Stimulated activated CD8-positive, alpha-beta memory T cell treated with anti-CD3 and anti-CD28 coated beads, Interleukin-7, amount 100 ng/mL, for 1 hour (primary cell): ENCODE measurements around the gene PDE3A.
"Not testable (repeated sequence)": the region's sequence is repeated elsewhere in the genome, so short reads cannot be mapped to it uniquely, and the experiment has no call there.

Source experiments
- DNase-seq, 2 donors: peaks; one replicate each; pipeline ENCODE4 v3.0.0-alpha.2; 2020; ENCODE audit warnings: low read depth in 2 of 2

The PDE3A gene

DNA sequence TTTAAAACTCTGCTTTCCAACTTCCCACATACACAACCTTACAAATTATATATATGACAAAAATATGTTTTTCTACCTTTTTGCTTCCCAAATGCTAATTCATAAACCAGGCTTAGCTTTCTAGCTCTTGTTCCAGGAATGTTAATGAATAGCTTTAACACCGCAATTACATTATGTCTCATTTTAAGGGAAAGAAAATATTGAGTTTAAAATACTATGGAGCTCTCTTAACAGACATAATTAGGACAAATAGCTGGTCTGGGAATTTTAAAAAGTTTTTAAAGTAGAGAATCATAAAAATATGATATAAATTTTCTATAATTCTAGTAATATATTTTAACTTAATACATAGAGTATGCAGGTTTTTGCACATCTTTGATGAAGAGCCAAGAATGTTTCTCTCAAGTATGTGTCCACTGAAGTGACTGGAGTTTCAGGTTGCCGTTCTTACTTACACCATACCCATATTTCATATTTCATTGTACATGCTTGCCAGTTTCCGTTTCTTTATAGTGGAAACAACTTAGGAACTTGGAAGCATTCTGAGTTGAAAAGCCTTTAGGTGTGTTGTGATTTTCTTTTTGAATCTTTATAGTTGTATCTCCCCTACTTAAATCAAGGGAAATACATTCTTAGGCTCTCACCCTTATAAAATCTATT lies 236.2 kb downstream of the PDE3A start:
- no peak for DNase-seq

DNA sequence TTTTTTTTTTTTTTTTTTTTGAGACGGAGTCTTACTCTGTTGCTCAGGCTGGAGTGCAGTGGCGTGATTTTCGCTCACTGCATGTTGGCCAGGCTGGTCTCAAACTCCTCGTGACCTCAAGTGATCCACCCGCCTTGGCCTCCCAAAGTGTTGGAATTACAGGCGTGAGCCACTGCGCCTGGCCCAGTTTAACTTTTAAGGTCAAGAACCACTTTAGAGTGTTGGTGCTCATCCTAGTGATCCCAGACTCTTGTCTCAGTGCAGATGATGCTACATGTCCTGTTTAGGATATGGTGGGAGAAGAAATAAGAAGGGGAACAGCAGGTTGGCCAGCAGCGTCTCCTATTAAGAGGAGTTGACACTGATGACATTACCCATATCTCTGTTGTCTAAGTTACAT lies 246.7 kb downstream of the PDE3A start:
- not testable (repeated sequence) for DNase-seq

DNA sequence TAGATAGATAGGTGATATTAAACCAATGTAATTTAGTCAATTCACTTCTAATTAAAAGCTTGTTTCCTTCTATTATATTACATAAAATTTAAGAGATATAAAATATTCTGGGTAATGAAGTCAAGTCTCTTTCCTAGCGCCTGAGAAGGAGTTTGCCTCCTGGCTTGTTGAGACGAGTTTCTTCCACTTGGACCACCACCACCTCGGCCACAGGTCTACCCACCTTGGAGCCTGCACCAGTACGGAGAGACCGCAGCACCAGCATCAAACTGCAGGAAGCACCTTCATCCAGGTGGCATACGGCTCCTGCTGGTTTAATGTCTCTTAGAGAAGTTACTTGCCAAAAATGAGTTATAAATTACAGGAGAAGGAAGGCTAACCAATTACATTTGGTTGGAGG lies 247.8 kb downstream of the PDE3A start:
- no peak for DNase-seq

DNA sequence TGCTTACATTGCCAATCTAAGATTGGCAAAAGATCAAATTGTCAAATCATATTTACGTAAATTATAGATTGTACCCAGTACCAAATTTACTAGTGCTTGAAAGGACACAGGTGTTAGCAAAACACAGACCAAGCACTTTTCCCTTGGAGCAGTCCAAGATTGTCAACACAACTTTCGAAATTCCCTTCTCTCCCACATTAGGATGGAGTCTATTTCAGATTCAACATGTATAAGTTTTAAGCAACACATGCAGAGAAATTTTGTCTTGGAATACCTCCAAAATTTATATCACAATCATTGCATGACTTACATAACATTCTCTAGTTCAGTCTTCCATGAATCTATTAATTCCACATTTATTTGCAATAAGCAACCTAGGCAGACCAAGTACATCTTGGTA lies 251.9 kb downstream of the PDE3A start:
- no peak for DNase-seq

DNA sequence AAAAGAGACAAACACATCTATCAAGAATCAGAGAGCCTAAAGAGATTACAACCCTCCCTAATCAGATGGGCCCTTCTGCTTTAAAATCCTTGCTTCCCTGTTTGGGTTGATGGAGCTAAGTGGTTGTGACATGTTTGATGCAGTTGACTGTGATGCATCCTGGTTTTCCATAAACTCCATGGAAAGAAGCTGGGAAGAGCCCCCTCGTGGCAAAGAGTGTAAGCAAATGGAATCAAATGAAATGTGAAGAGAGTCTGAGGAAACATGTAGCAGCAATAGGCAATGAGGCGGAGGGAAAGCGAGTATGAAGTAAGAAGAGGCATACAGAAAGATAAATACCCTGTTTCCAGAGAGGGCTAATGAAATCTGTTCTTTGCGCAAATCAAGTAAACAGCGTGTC lies 256.4 kb downstream of the PDE3A start:
- DNase-seq = no peak

DNA sequence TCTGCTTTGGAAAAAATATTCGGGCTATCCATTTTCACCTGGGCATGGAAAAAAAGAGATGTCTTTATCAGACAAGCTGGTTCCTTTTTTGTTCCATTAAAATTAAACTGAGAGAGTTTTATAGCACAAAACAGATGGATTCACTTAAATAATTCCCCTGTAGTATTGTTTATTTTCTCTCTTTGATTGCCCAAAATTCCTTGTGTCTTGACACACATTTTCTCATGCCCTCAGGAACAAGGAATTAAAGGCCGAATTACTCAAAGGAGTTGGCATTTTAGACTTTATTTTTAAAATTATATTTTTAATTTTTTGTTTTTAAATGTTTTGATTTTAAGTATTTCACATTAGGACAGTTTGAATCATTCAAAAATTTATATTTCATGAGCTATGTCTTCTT lies 257.2 kb downstream of the PDE3A start:
- no peak for DNase-seq

DNA sequence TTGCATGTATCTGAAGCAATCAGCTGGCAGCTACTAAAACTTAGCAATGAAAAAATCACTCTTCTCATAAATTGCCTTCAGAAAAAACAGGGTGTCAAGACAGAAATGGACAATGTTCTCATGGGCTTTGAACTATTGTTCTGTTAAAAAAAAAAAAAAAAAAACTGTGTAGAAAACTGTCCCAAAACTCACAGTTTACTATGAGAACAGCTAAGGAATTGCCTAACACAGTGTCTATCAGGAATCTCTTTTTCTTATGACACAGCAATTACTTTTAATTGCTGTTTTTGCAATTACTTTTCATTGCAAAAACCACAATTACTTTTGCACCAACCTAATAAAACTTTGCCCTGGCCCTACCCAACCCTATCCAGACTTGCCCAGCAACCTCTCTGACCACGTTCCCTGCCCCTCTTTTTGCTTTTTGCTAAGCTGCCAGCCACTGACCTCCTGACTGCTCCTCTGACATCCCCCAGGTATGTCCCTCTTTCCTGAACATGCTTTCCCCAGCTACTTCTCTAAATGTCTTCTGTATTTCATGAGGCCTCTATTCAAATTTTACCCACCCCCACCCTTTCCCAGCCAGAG lies 258.8 kb downstream of the PDE3A start:
- DNase-seq = no peak

DNA sequence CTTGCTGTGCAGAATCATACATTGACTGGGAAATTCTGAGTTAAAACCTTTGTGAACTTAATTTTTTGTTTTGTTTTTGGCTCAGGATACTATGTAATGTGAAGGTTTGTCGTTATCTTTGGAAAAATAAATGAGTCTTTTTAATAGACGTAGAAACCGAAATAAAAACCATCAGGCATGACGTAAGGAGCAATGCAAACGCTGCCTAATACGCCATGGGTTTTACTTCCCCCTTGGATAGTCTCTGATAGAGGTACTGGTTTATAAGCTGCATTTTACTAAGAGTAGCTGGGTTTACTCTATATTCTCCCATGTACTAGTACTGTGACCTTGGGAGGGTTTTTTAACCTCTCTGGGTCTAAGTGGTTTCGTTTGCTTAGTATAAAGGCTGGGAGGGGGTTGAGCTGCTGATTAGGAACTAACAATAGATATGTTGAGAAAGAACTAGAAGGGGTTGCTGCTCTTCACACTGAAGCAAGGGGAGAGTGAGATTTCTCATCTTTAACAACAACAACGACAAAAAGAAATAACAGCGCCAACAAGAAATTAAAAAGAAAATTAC lies 260.0 kb downstream of the PDE3A start:
- no peak for DNase-seq

DNA sequence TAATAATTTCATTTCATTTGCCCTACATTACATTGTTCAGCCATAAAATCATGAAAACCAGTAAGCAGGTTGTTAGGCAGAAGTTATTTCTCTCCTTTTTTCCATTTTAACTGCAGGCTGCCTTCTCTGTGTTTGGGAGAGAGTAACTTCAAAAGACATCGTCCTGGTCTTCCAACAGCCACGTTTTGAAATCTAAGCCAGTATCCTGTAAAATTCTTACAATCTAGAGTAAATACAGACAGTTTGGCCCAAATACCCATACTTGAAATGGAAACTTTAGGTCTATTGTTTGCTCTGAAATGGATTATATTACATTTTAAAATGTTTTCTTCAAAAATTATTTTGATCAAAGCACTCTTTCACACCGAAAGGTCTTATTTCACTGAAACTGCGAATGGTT lies 260.7 kb downstream of the PDE3A start:
- DNase-seq = no peak

DNA sequence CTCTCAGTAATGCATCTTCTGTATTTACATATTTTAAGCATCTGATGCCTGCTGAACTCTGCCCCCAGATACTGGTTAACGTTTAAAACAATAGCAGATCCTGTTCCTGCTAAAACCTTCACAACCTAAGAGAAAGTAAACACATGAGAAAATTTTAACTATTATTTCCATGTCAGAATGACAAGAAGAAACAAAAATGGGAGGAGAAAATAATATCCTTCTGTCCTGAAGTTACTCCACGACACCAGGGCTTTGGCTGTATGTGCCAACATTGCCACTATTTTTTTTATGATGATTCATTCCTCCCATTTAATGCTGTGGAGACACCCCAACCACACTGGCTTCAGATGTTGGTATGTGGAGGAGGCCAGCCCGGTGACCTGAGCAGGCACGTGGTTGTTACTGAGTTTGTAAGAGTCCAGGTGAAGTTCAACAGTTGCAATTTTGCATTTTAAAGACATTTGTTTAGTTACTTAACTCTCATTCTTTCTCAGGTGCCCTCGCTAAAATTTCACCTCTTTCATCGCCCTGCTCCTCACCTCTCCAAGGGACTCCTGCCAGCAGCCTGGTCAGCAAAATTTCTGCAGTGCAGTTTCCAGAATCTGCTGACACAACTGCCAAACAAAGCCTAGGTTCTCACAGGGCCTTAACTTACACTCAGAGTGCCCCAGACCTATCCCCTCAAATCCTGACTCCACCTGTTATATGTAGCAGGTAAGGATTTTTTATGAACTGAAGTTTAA lies 261.2 kb downstream of the PDE3A start:
- no peak for DNase-seq

DNA sequence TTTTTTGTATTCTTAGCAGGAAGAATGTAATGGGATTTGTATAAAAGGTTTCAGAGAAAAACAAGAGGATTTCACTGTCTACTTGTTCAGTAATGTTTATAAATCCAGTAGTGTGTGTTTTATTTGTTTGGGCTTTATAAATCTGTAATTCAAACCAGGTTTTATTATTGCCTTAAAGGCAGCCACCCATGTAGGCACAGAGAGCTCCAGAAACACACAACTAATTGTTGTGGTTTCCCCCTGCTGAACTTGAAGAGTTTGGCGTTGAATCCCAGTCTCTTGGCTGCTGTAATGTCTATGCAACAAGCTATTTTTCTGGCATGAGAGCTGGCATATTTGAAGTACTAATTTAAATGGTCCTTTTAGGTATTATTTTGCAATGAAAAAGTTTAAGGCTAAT lies 263.4 kb downstream of the PDE3A start:
- DNase-seq = no peak

DNA sequence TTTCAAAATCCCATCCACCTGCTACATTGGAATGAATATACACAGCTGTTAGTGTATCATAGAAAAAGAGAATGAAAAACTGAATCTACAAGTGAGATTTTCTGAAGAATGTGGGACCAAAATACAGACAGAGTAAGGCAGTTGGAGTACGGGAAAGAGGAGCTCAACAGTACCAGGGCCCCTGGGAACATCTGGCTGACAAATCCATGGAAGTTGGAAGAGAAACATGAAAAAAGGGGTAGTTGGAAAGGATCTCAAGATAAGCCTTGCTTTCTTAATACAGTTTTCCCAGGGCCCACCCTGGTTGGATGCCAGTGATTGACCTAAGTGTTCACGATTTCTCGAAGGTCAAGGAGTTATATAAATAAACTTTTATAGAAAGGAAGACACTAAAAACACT lies 272.8 kb downstream of the PDE3A start:
- no peak for DNase-seq

DNA sequence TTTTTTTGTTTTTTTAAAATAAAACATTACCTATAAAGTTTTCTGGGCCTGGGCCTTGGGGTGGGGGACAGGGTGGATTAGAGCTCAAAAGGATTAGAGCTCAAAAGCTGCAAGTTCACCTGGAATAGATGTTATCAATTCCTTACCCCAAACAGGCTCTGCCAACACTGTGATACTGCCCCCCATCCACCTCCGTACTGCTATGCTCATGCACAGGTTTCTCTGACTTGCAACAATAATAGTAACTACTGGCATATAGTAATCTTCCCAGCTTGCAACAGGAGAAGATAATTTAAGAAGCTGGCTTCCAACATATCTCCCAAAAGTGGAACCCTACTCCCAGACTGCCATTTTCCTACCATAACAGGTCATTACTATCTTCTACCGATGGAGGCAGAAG lies 275.5 kb downstream of the PDE3A start:
- DNase-seq = no peak

DNA sequence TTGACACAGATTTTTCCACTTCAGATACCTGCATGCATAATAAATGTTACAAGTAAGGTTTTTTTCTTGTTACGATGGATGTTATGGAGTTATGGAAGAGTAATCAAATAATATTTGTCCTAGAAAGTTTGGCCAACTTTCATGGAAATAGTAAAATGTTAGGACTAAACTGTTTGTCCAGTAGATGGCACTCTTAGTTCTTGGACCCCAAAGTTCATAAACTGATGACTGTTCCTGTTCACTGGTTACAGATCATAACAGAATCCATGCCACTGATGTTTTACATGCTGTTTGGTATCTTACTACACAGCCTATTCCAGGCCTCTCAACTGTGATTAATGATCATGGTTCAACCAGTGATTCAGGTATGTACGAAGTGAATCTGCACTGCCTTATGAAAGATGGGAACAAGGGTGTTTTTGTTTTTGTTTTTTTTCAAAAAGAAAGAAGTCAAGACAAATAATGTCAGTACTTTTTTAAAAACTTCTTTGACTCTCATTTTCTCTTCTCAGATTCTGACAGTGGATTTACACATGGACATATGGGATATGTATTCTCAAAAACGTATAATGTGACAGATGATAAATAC lies 278.0 kb downstream of the PDE3A start:
- no peak for DNase-seq

DNA sequence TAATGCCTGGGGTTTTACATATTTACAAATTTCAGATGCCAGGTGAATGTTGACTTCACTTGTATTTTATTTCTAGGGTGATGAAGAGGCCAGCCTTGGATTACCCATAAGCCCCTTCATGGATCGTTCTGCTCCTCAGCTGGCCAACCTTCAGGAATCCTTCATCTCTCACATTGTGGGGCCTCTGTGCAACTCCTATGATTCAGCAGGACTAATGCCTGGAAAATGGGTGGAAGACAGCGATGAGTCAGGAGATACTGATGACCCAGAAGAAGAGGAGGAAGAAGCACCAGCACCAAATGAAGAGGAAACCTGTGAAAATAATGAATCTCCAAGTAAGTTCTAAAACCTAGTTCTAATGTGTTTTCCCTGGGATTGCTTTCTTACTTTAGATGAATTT lies 285.5 kb downstream of the PDE3A start:
- no peak for DNase-seq

DNA sequence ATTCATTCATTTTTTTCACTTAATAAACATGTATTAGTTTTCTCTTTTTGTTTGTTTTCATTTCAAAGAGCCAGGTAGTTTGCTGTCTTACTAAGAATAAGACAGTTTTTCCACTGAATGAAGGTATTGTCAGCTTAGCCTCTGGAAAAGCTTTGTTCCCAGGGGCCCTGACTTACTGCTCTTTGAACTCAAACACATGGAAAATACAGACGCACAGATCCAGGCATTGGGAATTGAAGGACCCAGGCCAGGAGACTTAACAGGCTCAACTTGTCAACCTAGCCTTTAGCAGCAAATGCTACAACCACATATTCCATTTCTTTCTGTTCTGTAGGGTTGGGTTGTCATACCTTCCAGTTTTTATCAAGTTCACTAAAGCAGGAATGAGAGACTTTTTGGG lies 288.3 kb downstream of the PDE3A start:
- DNase-seq = no peak

DNA sequence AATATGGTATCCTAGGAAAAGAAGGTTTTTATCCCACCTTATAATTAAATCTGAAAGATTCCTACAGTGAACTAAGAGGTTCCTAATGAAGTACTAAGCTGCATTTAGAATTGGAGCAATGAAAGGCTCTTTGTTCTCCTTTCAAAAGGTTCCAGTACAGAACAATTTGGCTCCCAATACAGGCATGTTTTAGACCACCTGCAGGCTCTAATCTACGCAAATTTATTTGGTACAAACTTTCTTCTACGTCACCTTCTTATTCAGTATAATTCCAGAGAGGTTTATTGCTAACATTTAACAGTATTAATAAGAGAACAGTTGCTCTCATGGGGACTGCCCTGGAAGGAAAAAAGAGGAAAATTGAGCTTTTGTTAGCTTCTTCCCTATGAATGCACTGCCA lies 289.2 kb downstream of the PDE3A start:
- DNase-seq = no peak

DNA sequence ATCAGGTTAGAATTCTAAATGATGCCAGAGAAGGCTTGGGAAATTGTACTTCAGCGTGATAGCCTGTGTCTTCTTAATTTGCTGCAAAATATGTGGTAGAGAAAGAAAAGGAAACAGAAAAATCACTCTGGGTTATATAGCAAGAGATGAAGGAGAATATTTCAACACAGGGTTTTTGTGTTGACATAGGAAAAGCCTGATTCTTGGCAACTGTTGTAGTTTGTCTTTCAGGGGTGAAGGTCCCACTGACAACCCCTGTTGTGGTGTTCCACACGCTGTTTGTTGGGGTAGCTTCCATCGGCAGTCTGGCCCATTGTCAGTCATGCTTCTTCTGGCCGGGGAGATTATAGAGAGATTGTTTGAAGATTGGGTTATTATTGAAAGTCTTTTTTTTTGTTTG lies 313.0 kb downstream of the PDE3A start:
- DNase-seq = no peak

DNA sequence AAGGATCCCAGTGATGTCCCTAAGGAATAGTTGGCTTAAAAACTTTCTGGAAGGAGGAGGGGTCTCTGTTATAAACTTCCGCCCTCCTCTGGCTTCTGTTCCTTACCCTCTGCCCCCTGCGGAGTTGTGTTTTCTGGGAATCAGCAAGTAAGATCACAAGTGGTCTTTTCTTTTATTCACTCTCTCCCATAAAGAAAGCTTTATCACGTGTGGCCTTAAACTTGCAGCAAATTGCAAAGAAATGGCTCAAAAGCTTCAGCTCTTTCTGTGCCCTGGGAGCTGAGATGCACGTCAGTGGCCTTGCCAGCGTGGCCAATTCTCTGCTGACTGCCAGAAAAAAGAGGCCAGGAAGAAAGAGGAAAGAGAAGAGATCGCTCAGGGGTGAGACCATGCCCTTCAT lies 326.9 kb downstream of the PDE3A start, which contains the start of gene SLCO1C1:
Gene SLCO1C1, plus strand, starts transcription at position 101 of the 400 bp plus-strand sequence. CDS start 4,245 bp downstream, outside the sequence.
- DNase-seq = no peak

DNA sequence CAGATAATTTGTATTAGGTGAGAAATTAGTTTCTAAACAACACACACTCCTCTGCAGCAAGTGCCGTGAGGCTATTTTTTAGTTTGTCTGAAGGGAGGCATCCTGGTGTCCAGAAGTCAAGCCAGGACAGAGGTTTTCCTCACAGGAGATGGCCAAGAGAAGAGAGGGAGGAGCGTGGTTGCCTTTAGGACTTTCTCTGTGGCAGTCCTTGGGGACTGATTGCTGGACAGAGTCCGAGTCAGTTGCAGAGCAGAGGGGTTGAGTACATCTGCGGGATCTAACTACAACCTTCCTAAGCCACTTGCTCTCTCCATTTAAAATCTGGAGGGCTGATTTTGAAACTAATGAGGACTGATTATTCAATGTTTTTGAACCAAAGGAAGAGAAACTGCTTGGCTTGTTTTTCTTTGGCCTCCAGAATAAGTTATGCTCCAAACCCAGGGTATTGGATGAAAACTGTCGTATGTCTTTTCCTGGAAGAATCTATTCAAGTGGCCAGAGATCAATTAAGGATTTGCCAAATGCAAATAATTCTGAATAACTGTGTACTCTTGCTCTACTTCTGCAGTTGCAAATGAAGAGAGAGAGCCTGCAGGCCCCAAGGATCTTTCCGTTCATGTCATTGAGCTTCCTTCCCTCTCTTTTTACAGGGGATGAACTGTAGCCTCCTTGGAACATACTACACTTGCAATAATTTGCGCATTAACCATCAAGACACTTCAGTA lies 328.0 kb downstream of the PDE3A start:
- no peak for DNase-seq

DNA sequence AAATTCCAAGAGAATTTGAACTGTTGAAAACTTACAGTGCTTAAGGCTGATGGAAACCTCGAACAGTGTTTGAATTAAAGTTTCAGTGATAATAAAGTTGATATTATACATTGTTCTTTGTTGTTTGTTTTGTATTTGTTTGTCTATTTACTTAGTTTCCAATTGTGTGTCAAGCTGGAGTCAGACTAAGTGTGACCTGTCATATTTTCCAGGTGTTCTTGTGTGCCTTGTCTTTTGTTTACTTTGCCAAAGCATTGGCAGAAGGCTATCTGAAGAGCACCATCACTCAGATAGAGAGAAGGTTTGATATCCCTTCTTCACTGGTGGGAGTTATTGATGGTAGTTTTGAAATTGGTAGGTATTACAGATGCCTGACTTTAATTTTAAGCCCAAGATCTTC lies 332.8 kb downstream of the PDE3A start:
- no peak for DNase-seq

DNA sequence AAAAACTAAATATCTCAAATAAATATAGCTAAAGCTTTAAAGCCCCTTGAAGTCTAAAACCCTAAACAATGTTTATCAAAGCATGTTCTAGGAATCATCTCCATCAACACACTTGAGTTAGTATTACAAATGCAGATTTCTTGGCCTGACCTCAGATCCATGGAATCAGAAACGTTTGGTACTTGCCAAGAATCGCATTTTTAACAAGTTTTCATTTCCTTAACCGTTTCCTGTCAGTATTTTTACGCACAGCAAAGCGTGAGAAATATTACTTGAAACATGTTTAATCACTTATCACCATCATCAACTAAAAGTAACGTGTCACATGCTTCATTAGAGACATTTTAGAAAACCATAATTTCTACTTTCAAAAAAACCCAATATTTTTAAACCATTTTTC lies 336.5 kb downstream of the PDE3A start:
- no peak for DNase-seq
